Measurements from ENCODE around the gene CBX3.

CBX3 gene

GRCh38 chr7:26166684-26167266, 34.8 kb upstream of the CBX3 start:
- Histone ChIP-seq H3K4me2 (ENCODE audit: low read length) (no peak overlapping the region; the same call in 1 of the 2 replicates), H3K27me3 (ENCODE audit: insufficient read depth, low read length) (no peaks in the 10 kb centered on the region), H3K4me3 (ENCODE audit: low read depth, low read length, poor library complexity, severe bottlenecking) (no peak overlapping the region), H3K9ac (ENCODE audit: low read length) (no peak overlapping the region; the same call in 1 of the 2 replicates), H3K36me3 (ENCODE audit: insufficient read depth, low read length) (peaks cover 24% of the 10 kb centered on the region), H3K9me3 (ENCODE audit: low read length) (0 out of 2 replicates have a peak, but pooled peaks cover 3% of the 10 kb centered on the region), H3K4me1 (ENCODE audit: insufficient read depth, low read length, severe bottlenecking) (peaks cover 20% of the 10 kb centered on the region), H3K27ac (ENCODE audit: low read depth, low read length, poor library complexity, severe bottlenecking) (peak overlapping the region; percentile 55), H3F3A (ENCODE audit: insufficient read depth, low read length) (no peaks in the 10 kb centered on the region), H3K79me2 (ENCODE audit: insufficient read depth, low read length) (peaks cover 37% of the 10 kb centered on the region), H2AFZ (ENCODE audit: low read length) (no peak overlapping the region), H3K9me2 (ENCODE audit: low read depth, low read length) (no peaks in the 10 kb centered on the region), H4K20me1 (ENCODE audit: insufficient read depth, low read length) (no peaks in the 10 kb centered on the region)
- TF ChIP-seq EZH2 (IDR thresholded peaks at IDR 0.05; ENCODE audit: borderline replicate concordance, low read length), result no peak
- TF ChIP-seq, protein P1, sequence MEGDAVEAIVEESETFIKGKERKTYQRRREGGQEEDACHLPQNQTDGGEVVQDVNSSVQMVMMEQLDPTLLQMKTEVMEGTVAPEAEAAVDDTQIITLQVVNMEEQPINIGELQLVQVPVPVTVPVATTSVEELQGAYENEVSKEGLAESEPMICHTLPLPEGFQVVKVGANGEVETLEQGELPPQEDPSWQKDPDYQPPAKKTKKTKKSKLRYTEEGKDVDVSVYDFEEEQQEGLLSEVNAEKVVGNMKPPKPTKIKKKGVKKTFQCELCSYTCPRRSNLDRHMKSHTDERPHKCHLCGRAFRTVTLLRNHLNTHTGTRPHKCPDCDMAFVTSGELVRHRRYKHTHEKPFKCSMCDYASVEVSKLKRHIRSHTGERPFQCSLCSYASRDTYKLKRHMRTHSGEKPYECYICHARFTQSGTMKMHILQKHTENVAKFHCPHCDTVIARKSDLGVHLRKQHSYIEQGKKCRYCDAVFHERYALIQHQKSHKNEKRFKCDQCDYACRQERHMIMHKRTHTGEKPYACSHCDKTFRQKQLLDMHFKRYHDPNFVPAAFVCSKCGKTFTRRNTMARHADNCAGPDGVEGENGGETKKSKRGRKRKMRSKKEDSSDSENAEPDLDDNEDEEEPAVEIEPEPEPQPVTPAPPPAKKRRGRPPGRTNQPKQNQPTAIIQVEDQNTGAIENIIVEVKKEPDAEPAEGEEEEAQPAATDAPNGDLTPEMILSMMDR (IDR thresholded peaks at IDR 0.05; ENCODE audit: low read length), result no peak

DNA sequence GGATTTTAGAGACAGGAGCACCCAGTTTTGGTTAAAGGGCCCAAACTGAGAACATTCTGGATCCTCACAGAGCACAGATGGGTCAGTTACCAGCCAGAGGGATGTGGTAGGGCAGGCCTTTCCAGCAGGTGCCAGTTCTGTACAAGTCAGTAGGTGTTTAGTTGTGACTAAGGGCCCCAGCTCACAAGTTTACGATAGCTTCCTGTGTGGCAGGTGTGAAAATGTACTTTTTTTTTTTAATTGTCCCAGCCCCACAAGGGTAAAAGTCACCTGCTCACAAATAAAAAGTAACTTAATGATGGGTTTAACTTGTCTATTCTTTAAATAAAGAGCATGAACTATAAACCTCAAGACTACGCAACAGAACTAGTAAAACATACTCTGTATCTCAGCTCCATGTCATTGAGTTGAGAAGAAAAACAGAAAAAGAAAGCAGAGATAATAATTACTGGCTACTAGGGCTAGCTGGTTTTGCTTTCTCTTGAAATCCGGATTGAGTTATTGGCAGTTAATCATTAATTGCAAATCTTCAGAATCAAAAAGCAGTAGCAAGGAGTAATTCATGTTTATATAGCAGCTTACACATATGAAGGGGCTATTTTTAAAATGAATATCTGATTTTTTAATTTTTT, 34.1 kb upstream of the CBX3 start:
- Histone ChIP-seq H3K36me3 (ENCODE audit: insufficient read depth, low read length) (peaks cover 26% of the 10 kb centered on the region), H4K20me1 (ENCODE audit: insufficient read depth, low read length) (no peaks in the 10 kb centered on the region), H3K27me3 (ENCODE audit: insufficient read depth, low read length) (no peaks in the 10 kb centered on the region), H2AFZ (ENCODE audit: low read length) (no peak overlapping the region), H3K4me2 (ENCODE audit: low read length) (no peak overlapping the region; the same call in 1 of the 2 replicates), H3F3A (ENCODE audit: insufficient read depth, low read length) (no peaks in the 10 kb centered on the region), H3K9ac (ENCODE audit: low read length) (no peak overlapping the region; the same call in 1 of the 2 replicates), H3K79me2 (ENCODE audit: insufficient read depth, low read length) (peaks cover 38% of the 10 kb centered on the region), H3K9me3 (ENCODE audit: low read length) (0 out of 2 replicates have a peak, but pooled peaks cover 3% of the 10 kb centered on the region), H3K4me3 (ENCODE audit: low read depth, low read length, poor library complexity, severe bottlenecking) (no peak overlapping the region), H3K4me1 (ENCODE audit: insufficient read depth, low read length, severe bottlenecking) (peaks cover 20% of the 10 kb centered on the region), H3K9me2 (ENCODE audit: low read depth, low read length) (no peaks in the 10 kb centered on the region), H3K27ac (ENCODE audit: low read depth, low read length, poor library complexity, severe bottlenecking) (peak overlapping the region; percentile 55)
- TF ChIP-seq, protein P1 (IDR thresholded peaks at IDR 0.05; ENCODE audit: low read length), result no peak
- TF ChIP-seq EZH2 (IDR thresholded peaks at IDR 0.05; ENCODE audit: borderline replicate concordance, low read length), result no peak

GRCh38 chr7:26168458-26169023, 33.0 kb upstream of the CBX3 start:
- Histone ChIP-seq H3K9me2 (ENCODE audit: low read depth, low read length) (no peaks in the 10 kb centered on the region), H4K20me1 (ENCODE audit: insufficient read depth, low read length) (no peaks in the 10 kb centered on the region), H3K9ac (ENCODE audit: low read length) (no peak overlapping the region), H3F3A (ENCODE audit: insufficient read depth, low read length) (no peaks in the 10 kb centered on the region), H3K4me2 (ENCODE audit: low read length) (no peak overlapping the region), H2AFZ (ENCODE audit: low read length) (no peak overlapping the region), H3K4me1 (ENCODE audit: insufficient read depth, low read length, severe bottlenecking) (peaks cover 20% of the 10 kb centered on the region), H3K27me3 (ENCODE audit: insufficient read depth, low read length) (no peaks in the 10 kb centered on the region), H3K9me3 (ENCODE audit: low read length) (0 out of 2 replicates have a peak, but pooled peaks cover 3% of the 10 kb centered on the region), H3K79me2 (ENCODE audit: insufficient read depth, low read length) (peaks cover 35% of the 10 kb centered on the region), H3K4me3 (ENCODE audit: low read depth, low read length, poor library complexity, severe bottlenecking) (no peak overlapping the region), H3K36me3 (ENCODE audit: insufficient read depth, low read length) (peaks cover 26% of the 10 kb centered on the region), H3K27ac (ENCODE audit: low read depth, low read length, poor library complexity, severe bottlenecking) (no peak overlapping the region)
- TF ChIP-seq, protein P1 (IDR thresholded peaks at IDR 0.05; ENCODE audit: low read length), result no peak
- no peak for TF ChIP-seq EZH2 (IDR thresholded peaks at IDR 0.05; ENCODE audit: borderline replicate concordance, low read length)
